ENCODE results near the gene LGI2.
A peak's percentile ranks its signal among the peaks of the same experiment; 100 is the strongest.
"Not testable (repeated sequence)": the region's sequence is repeated elsewhere in the genome, so short reads cannot be mapped to it uniquely, and the experiment has no call there.

Gene LGI2

GRCh38 chr4:25043548-25043947 lies 12.8 kb upstream of the LGI2 start:
- no peak for DNase-seq (ENCODE audit: low read depth)

- no peak for DNase-seq (ENCODE audit: low read depth)
Measured at GRCh38 chr4:25033526-25033925, 2.8 kb upstream of the LGI2 start.

GRCh38 chr4:25032126-25032525 lies 1.4 kb upstream of the LGI2 start:
- no peak for DNase-seq (ENCODE audit: low read depth)

GRCh38 chr4:25031077-25031621 lies 403 bp upstream of the LGI2 start:
- peak; percentile 3 for DNase-seq (ENCODE audit: low read depth)

GRCh38 chr4:25029479-25030276 lies 1.1 kb downstream of the LGI2 start:
- no peak for DNase-seq (ENCODE audit: low read depth)

GRCh38 chr4:25028851-25029250 lies 1.9 kb downstream of the LGI2 start:
- no peak for DNase-seq (ENCODE audit: low read depth)

- DNase-seq (ENCODE audit: low read depth), result no peak
Measured at GRCh38 chr4:25022766-25023165, 8.0 kb downstream of the LGI2 start.

- peak; percentile 44 for DNase-seq (ENCODE audit: low read depth)
Measured at GRCh38 chr4:25021216-25021615, 9.5 kb downstream of the LGI2 start.

- peak; percentile 63 for DNase-seq (ENCODE audit: low read depth)
Measured at GRCh38 chr4:25020236-25020635, 10.5 kb downstream of the LGI2 start.

GRCh38 chr4:25019501-25019900 lies 11.2 kb downstream of the LGI2 start:
- no peak for DNase-seq (ENCODE audit: low read depth)

GRCh38 chr4:25015012-25015411 lies 15.7 kb downstream of the LGI2 start:
- no peak for DNase-seq (ENCODE audit: low read depth)

GRCh38 chr4:25014662-25014983 lies 16.1 kb downstream of the LGI2 start:
- not testable (repeated sequence) for DNase-seq (ENCODE audit: low read depth)

GRCh38 chr4:25013756-25014661 lies 16.7 kb downstream of the LGI2 start:
- DNase-seq (ENCODE audit: low read depth), result no peak

- no peak for DNase-seq (ENCODE audit: low read depth)
Measured at GRCh38 chr4:25012655-25013054, 18.1 kb downstream of the LGI2 start.

GRCh38 chr4:25011135-25011866 lies 19.4 kb downstream of the LGI2 start:
- no peak for DNase-seq (ENCODE audit: low read depth)

- no peak for DNase-seq (ENCODE audit: low read depth)
Measured at GRCh38 chr4:25007598-25007997, 23.1 kb downstream of the LGI2 start.

GRCh38 chr4:25002681-25003080 lies 28.1 kb downstream of the LGI2 start:
- DNase-seq (ENCODE audit: low read depth), result no peak

GRCh38 chr4:25001509-25001908 lies 29.2 kb downstream of the LGI2 start:
- no peak for DNase-seq (ENCODE audit: low read depth)

- no peak for DNase-seq (ENCODE audit: low read depth)
Measured at GRCh38 chr4:25000639-25001038, 30.1 kb downstream of the LGI2 start.

- DNase-seq (ENCODE audit: low read depth), result no peak
Measured at GRCh38 chr4:24999392-25000089, 31.2 kb downstream of the LGI2 start.

- no peak for DNase-seq (ENCODE audit: low read depth)
Measured at GRCh38 chr4:24995346-24995919, 35.3 kb downstream of the LGI2 start.
